ENCODE data around the gene OR3A1.
"Not testable (repeated sequence)": the region's sequence is repeated elsewhere in the genome, so short reads cannot be mapped to it uniquely, and the experiment has no call there.

The OR3A1 gene, protein sequence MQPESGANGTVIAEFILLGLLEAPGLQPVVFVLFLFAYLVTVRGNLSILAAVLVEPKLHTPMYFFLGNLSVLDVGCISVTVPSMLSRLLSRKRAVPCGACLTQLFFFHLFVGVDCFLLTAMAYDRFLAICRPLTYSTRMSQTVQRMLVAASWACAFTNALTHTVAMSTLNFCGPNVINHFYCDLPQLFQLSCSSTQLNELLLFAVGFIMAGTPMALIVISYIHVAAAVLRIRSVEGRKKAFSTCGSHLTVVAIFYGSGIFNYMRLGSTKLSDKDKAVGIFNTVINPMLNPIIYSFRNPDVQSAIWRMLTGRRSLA

DNA sequence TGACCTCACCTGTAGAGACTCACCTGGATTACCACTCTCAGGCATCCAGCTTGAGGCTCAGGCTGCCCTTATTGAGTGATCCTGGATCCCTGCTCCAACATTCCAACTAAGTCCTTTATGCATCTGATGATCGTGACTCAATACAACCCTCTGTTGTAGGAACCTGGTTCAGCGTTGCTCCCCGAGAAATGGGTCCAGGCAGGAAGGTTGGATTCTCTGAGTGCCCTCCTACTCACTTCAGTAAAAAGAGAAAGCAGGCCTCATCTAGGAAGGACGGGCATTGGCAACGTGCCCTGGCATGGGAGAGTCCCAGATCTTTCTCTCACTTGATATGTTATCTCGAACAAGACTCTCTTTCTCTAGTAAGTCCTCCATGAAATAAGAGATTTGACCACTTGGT is at the start of gene OR3A1:
Gene OR3A1 (minus strand): TSS at position 101 of the 400 bp plus-strand sequence. CDS start 5,778 bp downstream, outside the sequence.
- DNase-seq (ENCODE audit: low read depth) = no peak

DNA sequence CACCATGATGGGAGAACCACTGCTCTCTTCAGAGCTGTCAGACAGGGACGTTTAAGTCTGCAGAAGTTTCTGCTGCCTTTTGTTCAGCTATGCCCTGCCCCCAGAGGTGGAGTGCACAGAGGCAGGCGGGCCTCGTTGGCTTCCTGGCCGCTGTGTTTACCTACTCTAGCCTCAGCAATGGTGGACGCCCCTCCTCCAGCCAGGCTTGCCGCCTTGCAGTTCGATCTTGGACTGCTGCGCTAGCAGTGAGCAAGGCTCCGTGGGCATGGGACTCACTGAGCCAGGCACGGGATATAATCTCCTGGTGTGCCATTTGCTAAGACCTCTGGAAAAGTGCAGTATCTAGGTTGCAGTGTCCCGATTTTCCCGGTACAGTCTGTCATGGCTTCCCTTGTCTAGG is 44.6 kb upstream of the OR3A1 start:
- not testable (repeated sequence) for DNase-seq (ENCODE audit: low read depth)

DNA sequence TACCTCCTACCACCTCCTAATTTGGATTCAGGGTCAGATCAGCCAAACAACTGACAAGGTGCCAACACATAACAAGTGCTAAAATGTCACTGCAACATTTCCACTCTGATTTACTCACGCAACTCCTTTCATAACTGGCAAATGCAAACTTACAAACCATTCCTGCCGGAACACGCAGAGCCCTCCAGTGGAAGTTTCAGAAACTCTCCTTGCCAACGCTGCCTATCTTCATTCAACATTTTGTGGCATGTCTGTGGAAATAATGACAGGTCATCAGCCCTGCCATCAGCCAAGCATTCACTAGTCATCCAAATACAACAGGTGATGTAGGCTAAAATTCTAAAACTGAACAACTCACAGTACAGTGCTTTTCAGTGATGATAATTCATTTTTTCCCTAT is 37.7 kb upstream of the OR3A1 start:
- no peak for DNase-seq (ENCODE audit: low read depth)

DNA sequence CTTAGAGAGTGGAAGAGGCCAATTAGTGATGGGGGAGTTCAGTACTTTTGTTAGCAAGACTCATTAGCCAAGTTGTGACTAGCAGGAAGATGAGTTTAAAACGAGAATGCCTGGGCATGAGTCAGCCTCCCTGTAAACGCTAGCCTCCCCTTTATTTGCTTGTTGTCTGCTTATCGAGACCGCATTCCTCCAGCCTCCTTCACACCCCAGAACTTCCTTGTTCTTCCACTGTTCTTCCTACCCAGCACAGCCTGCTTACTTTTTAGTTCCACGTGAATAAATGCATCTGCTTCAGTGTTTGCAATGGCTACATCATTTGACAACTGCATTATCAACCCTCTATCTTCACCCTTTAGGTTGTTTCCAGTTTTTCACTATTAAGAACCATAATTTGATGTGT is 20.2 kb upstream of the OR3A1 start:
- no peak for DNase-seq (ENCODE audit: low read depth)

DNA sequence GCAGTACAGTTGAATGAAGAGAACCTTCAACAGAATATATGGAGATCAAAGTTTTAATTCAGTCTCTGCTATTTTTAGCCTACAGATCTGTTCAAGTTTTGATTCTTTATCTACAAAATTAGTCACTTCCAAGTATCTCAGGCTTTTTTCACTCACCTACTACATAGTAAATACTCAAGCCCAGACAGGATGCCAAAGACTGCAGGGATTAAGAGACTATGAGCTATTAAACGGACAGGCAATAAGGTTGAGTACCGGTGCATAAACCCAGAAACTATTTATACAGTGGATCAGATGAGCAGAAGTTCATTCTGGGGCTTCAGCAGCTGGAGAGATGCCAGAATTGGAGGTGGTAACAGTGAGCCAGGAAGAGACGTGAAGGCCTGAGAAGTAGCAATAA is 18.7 kb upstream of the OR3A1 start:
- DNase-seq (ENCODE audit: low read depth) = no peak

DNA sequence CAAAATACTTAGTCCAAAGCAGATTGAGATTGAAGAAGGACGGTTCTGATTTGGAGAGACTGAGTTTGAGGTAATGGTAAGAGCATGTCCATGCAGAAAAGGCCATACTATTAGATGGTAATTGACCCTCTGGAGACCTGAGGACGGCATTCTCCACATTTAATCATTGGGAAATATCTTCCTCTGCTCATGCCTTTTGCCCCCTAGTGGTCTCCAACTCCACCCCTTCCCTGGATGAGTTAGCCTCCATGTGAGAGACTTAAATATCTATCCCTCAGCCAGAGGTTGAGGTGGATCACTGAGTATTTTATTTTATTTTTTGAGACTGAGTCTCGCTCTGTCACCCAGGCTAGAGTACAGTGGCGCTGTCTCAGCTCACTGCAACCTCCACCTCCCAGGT is 10.4 kb upstream of the OR3A1 start:
- no peak for DNase-seq (ENCODE audit: low read depth)

DNA sequence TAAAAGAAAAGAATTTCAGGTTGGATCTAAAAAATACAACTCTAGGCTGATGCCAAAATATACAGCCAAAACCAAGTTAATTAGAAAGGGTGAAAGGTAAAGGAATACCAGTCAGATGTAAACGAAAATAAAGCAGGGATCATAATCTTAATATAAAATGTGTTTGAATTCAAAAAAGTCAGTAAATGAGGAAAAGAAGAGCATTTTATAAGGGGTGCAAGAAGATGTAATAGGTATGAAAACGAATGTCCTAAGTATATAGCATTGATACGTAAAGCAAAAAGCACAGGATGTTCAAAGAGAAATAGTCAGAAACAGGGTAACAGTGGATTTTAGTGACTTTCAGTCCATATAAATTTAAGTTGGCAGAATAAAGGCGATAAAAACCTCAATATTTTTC is 2.5 kb downstream of the OR3A1 start:
- no peak for DNase-seq (ENCODE audit: low read depth)

DNA sequence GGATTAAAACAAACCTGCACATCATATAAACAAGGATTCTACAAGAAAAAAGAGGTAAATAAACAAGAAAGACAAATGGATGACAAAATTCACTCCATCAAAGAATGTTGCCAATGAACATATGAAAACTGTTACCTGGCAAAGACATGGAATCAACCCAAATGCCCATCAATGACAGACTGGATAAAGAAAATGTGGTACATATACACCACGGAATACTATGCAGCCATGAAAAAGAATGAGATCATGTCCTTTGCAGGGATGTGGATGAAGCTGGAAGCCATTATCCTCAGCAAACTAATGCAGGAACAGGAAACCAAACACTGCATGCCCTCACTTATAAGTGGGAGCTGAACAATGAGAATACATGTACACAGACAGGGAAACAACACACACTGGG is 4.6 kb downstream of the OR3A1 start:
- not testable (repeated sequence) for DNase-seq (ENCODE audit: low read depth)

DNA sequence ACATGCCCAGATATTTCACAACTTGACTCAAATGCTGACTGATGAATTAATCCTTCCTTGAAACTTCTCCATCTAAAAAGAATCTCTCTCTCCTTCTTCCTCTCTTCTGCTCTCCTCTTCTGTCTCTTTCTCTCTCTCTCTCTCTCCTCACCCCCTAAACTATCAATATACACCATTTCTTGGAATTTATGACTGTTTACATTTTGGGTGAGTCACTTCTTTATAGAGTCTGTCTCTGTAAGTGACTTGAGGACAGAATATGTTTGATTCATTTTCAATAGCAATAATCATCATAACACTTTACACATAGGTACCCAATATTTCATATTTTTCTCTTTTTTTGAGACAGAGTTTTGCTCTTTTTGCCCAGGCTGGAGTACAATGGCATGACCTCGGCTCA is 15.3 kb downstream of the OR3A1 start:
- no peak for DNase-seq (ENCODE audit: low read depth)

DNA sequence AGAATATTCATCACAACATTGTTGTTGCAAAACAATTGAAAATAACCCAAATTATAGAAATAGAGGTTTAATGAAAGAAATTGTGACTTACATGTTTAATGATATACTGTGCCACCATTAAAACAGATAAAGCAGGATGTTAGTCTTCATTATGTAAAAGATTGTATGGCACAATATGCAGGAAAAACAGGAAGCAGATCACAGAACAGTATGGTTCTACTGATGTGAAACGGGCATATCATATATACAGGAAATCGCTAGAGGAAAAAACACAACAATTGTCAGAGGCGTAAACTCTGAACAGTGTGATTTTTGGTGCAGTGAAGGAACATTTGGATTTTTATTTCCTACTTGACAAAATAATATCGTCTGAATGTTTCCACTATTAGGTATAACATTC is 22.0 kb downstream of the OR3A1 start:
- DNase-seq (ENCODE audit: low read depth) = no peak

DNA sequence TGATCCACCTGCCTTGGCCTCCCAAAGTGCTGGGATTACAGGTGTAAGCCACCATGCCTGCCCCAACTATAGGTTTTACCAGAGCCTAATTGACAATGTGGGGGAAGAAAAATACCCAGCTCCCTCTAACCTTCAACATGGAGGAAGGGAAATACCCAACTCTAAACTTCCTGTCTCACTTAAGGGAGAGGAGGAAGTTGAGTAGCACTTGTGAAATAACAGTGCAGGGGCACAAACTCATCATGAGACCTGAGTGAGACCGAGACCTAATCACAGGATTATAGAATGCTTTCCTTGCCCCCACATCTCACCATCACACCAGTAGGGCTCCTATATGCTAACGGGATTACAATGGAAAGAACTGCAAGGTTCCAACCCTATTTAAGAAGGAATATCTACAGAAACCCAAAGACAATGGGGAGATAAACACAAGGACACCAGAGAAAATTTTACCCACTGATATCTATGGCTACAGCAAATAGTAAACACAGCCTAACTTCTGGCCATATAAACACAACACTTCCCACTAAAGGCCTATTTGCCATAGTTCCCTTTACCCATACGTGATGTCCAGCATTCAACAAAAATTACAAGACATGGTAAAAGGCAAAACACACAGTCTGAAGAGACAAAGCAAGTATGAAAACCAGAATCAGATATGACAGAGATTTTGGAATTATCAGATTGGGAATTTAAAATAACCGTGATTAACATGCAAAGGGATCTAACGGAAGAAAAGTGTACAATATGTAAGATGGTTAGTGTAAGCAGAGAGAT is 26.9 kb downstream of the OR3A1 start:
- DNase-seq (ENCODE audit: low read depth) = no peak

DNA sequence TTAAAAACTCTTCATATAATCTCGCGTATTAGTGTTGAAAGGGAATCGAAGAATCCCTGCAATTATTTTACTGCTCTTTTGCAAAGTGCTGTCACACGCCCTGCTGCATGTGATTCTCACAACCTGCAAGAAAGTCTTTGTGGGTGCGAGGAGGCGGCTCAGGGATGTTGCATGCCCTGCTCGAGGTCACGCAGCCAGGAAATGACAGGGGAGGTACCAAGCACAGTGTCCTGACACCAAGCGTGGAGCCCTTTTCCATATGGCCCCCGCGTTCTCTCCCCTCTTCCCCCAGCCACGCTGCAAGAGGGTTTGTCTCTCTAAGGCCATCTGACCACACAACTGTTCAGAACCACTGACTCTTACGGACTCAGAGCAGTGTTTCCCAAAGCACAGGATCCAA is 37.6 kb downstream of the OR3A1 start:
- no peak for DNase-seq (ENCODE audit: low read depth)

DNA sequence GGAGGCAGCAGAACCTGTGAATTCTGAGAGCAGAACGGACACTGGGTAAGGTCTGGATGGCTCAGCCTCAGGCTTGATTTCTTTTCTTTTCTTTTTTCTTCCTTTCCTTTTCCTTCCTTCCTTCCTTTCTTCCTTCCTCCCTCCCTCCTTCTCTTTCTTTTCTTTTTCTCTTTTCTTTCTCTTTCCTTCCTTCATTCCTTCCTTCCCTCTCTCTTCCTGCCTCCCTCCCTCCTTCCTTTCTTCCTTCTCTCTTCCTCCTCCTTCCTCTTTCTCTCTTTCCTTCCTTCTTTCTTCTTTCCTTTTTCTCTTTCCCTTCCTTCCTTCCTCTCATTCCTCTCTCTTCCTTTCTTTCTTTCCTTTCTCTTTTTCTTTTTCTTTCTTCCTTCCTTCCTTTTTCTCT is 38.0 kb downstream of the OR3A1 start:
- no peak for DNase-seq (ENCODE audit: low read depth)

DNA sequence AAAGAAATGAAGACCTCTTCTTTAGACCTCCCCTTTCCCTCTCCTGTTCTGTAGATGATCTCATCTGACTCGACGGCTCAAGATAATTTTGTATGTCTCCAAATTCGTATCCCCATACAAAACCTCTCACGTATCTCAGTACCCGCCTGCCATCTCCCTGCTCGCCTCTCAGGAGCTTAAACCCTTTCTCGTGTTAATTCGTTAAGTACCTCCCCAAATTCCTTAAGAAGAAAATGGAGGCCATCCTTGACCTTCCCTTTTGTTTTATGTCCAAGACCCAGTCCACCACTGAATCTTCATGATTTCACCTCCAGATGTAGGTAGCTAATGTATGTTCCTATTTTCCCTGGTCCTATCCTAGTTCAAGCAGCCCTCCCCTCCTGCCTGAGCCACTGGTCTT is 41.6 kb downstream of the OR3A1 start:
- DNase-seq (ENCODE audit: low read depth) = no peak

DNA sequence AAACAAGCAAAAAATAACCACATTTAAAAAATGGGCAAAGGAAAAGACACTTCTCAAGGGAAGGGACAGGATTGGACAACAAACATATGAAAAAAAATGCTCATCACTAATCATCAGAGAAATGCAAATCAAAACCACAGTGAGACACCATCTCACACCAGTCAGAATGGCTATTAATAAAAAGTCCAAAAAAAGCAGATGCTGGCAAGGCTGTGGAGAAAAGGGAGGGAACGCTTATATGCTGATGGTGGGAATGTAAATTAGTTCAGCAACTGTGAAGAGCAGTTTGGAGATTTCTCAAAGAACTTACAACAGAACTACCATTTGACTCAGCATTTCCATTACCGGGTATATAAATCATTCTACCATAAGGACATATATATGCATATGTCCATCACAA is 49.1 kb downstream of the OR3A1 start:
- DNase-seq (ENCODE audit: low read depth) = not testable (repeated sequence)

DNA sequence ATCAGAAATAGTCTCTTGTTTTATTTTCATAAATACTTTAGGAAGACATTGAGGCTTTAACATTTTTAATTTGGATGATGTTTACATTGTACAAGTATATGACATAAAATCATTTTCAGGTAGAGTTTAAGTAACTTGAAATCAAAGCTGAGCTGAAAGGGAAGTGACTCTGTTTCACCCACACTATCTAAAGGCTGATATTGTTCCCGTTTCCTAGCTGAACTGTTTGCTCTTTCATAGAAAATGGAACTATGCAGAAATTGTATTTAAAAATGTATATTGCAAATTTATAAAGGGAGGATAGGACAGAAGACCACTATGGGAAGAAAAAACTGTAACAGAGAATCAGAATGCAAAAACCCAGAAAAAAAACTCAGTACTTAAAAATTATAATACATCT is 53.3 kb downstream of the OR3A1 start:
- DNase-seq (ENCODE audit: low read depth) = not testable (repeated sequence)

DNA sequence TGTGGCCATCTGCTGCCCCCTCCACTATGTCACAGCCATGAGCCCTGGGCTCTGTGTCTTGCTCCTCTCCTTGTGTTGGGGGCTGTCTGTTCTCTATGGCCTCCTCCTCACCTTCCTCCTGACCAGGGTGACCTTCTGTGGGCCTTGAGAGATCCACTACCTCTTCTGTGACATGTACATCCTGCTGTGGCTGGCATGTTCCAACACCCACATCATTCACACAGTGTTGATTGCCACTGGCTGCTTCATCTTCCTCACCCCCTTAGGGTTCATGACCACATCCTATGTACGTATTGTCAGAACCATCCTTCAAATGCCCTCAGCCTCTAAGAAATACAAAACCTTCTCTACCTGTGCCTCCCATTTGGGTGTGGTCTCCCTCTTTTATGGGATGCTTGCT is 57.1 kb downstream of the OR3A1 start:
- not testable (repeated sequence) for DNase-seq (ENCODE audit: low read depth)

All from stimulated activated CD4-positive, alpha-beta T cell treated with anti-CD3 and anti-CD28 coated beads, Interleukin-2, amount 100 ng/mL, for 4 hours (primary cell).